Nephron progenitor cell (in vitro differentiated cells): Measurements from ENCODE around the gene WDR1.

Source experiments
- DNase-seq: peaks from one replicate; pipeline ENCODE4 v3.0.0; 2021
- H3K27ac Mint-ChIP-seq: 2 replicates; pipeline ENCODE4 v1.8.0; 2021; ENCODE audit warnings: mild to moderate bottlenecking, moderate library complexity, mixed read lengths
- H3K27me3 Mint-ChIP-seq: 2 replicates; pipeline ENCODE4 v1.8.0; 2021; ENCODE audit warnings: mild to moderate bottlenecking, low read depth, mixed read lengths; ENCODE audit not compliant: poor library complexity
- H3K36me3 Mint-ChIP-seq: 2 replicates; pipeline ENCODE4 v1.8.0; 2021; ENCODE audit warnings: low read depth, mixed read lengths
- H3K4me1 Mint-ChIP-seq: 2 replicates; pipeline ENCODE4 v1.8.0; 2021; ENCODE audit warnings: mixed read lengths
- H3K4me3 Mint-ChIP-seq: 2 replicates; pipeline ENCODE4 v1.8.0; 2021; ENCODE audit warnings: mild to moderate bottlenecking, moderate library complexity, mixed read lengths
- H3K9me3 Mint-ChIP-seq: 2 replicates; pipeline ENCODE4 v1.8.0; 2021; ENCODE audit warnings: mild to moderate bottlenecking, moderate library complexity, mixed read lengths
- TF ChIP-seq, protein P1 (sequence below): fragments of 200-600 bp; sonication (generic); IDR thresholded peaks from 2 replicates; pipeline ENCODE4 v1.5.0; 2021; ENCODE audit warnings: antibody characterized with exemption

The WDR1 gene

DNA sequence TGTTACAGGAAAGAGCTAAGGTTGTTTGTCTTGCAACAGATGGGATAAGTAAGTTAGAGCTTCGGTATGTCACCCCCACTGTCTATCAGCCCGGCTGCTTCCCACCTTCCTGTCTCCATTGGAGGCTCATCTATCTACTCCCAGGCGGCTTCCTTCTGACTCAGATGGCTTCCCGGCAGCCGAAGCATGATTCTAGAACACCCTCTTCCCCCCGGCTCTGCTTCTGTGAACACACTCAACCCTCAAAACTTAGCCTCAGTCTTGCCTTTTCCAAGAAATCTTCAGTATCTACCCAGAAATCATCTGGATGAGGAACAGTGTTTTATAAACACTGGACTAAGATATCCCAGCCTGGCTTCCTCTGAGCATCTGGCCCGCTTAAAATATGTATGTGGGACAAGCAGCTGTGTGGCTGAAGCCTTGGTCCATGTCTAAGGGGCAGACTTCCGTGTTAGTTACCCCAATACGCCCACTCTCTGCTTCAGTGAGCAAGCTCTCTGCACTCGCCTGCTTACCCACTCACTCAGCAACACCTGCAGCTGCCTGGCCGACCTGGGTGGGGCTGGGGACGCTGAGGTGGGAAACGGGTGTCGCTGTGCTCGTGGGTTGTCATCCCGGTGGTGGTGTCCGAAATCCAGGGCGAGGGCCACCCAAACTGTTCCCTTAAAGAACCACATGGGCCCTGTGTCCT lies 83.3 kb downstream of the WDR1 start:
- Mint-ChIP-seq H3K27ac (peak overlapping the region; percentile 15), H3K36me3 (no peaks in the 10 kb centered on the region), H3K27me3 (peaks cover 4% of the 10 kb centered on the region), H3K4me1 (peaks cover 63% of the 10 kb centered on the region), H3K9me3 (no peaks in the 10 kb centered on the region), H3K4me3 (peak overlapping the region; percentile 5)
- TF ChIP-seq, protein P1, sequence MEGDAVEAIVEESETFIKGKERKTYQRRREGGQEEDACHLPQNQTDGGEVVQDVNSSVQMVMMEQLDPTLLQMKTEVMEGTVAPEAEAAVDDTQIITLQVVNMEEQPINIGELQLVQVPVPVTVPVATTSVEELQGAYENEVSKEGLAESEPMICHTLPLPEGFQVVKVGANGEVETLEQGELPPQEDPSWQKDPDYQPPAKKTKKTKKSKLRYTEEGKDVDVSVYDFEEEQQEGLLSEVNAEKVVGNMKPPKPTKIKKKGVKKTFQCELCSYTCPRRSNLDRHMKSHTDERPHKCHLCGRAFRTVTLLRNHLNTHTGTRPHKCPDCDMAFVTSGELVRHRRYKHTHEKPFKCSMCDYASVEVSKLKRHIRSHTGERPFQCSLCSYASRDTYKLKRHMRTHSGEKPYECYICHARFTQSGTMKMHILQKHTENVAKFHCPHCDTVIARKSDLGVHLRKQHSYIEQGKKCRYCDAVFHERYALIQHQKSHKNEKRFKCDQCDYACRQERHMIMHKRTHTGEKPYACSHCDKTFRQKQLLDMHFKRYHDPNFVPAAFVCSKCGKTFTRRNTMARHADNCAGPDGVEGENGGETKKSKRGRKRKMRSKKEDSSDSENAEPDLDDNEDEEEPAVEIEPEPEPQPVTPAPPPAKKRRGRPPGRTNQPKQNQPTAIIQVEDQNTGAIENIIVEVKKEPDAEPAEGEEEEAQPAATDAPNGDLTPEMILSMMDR, result no peak
- no peak for DNase-seq

DNA sequence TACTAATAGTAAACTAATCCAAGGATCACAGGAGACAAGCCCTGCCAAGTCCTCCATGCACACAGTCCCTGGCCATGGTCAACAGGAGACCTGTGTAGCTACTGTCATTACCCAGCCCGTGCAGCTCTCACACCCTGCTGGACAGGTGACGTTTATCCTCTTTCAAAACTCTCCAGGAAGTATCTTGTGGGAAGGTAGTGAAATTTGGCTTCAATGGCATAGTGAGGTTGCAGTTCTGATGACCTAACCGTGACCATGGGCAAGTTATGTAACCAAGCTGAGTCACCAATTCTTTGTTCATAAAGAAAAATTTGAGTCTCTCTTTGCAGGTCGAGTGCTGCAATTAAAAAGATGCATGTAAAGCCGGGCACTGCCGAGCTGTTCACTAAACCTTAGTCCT lies 84.0 kb downstream of the WDR1 start:
- Mint-ChIP-seq H3K9me3 (no peaks in the 10 kb centered on the region), H3K4me3 (no peak overlapping the region), H3K27me3 (no peaks in the 10 kb centered on the region), H3K4me1 (peaks cover 63% of the 10 kb centered on the region), H3K36me3 (no peaks in the 10 kb centered on the region), H3K27ac (no peak overlapping the region)
- TF ChIP-seq, protein P1, result no peak
- no peak for DNase-seq

DNA sequence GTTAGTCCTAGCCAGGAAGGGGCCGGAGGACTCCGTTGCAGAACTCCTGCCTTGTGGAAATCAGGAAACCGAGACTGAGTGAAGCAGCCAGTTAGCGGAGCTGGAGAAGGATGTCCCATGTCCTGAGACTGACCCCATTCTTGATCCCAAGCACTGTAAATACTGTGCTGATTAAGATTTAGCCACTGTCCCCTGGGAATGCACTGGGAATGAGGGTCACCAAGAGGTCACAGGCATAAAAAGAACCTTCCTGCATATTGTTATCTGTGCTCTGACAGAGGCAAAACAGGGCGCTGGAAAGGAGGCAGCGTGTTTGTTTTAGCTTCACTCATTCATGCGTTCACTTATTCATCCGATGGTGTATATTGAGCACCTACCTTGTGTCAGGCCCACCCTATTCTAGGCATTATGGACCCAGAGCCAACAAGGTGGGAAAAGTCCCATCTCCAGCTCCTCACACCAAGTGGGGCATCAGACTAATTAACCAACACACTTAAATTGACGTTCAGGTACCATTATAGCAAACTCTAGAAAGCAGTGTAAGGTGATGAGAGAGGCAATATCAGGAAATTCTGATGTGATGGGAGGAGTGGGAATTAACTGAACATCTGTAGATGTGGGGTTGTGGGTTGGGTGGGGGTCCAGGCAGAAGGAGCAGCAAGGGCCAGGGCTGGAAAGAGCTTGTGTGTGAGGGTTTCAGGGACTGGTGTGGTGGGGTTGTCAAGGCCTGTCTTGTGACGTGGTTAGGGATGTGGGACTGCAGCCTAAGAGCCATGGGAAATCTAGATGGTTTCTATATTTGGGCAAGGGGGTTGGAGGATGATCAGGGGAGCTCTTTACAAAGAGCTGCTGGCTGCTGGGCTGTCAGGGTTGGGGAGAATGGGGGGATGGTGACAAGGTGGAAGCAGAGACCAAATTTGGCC lies 84.7 kb downstream of the WDR1 start:
- Mint-ChIP-seq H3K36me3 (no peaks in the 10 kb centered on the region), H3K4me1 (peaks cover 58% of the 10 kb centered on the region), H3K9me3 (peaks cover 6% of the 10 kb centered on the region), H3K4me3 (no peak overlapping the region), H3K27ac (peak overlapping the region; percentile 83), H3K27me3 (peaks cover 3% of the 10 kb centered on the region)
- TF ChIP-seq, protein P1, result no peak
- DNase-seq, result peak; percentile 46

DNA sequence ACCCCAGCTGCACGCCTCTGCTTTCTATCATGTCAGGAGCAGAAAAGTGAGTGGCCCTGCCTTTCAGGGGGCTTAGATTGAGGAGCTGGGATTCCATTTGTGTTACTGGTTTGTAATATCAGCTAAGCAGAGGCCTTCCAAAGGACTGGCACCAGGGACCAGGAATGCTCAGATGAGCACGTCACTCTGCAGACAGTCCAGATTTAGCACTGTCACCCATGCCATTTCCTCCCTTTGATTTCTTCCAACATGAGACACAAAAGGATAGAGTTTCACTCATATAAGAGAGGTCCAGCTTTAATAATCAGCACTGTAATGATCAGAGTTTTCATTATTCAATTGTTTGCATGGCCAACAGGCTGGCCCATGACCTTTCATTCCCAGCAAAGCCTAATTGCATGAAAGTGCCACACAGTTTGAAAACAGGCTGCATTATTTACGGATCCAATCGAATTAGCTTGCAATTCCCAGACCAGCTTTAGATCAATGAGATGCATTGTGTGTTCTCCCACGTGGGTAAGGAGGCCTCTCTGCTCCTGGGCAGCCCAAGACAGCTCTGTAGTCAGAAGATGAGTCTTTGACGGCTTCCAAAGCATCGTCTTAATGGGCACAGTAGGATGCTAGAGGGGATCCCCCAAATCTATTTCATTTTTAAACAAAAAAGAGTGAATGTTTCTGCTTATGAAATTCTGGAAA lies 85.5 kb downstream of the WDR1 start:
- TF ChIP-seq, protein P1, result no peak
- H3K27ac Mint-ChIP-seq, result no peak overlapping the region

DNA sequence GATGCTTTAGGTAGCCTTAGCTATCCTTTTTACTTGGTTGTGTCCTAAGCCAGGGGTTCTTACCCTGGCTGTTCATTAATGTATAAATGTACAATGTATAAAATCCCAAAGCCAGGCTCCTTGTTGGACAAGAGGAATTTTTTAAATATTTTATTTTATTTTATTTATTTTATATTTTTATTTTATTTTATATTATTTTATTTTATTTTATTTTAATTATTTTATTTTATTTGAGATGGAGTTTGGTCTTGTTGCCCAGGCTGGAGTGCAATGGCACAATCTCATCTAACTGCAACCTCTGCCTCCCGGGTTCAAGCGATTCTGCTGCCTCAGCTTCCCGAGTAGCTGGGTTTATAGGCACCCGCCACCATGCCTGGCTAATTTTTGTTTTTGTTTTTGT lies 87.2 kb downstream of the WDR1 start:
- Mint-ChIP-seq H3K9me3 (peaks cover 7% of the 10 kb centered on the region), H3K4me1 (peaks cover 44% of the 10 kb centered on the region), H3K4me3 (no peak overlapping the region), H3K27ac (no peak overlapping the region), H3K36me3 (no peaks in the 10 kb centered on the region), H3K27me3 (peaks cover 12% of the 10 kb centered on the region)
- TF ChIP-seq, protein P1, result no peak
- no peak for DNase-seq

More for the DNA sequence above, 85.5 kb downstream of the WDR1 start:
- Mint-ChIP-seq H3K4me3 (no peak overlapping the region), H3K9me3 (peaks cover 7% of the 10 kb centered on the region), H3K4me1 (peaks cover 52% of the 10 kb centered on the region), H3K36me3 (no peaks in the 10 kb centered on the region), H3K27me3 (peaks cover 5% of the 10 kb centered on the region)
- DNase-seq, result no peak
